GM12865 (cell line): Measurements from ENCODE around the gene ZNF678.

Experiments
- DNase-seq: peaks from one replicate; pipeline ENCODE4 v3.0.0; 2010; ENCODE audit warnings: low read depth
- H3K4me3 ChIP-seq: 2 replicates; pipeline ENCODE4 v1.5.1; 2011; ENCODE audit warnings: mild to moderate bottlenecking, low read depth, low read length, control low read depth
- TF ChIP-seq, protein P1 (sequence below): IDR thresholded peaks from 2 replicates; pipeline ENCODE4 v1.5.1; 2011; ENCODE audit warnings: low read length, control low read depth, low read depth, inconsistent platforms; ENCODE audit not compliant: insufficient read depth; ENCODE audit errors: missing control alignments

ZNF678 gene

GRCh38 chr1:227718932-227719331, 155.6 kb downstream of the ZNF678 start:
- H3K4me3 ChIP-seq: no peak overlapping the region
- TF ChIP-seq, protein P1, sequence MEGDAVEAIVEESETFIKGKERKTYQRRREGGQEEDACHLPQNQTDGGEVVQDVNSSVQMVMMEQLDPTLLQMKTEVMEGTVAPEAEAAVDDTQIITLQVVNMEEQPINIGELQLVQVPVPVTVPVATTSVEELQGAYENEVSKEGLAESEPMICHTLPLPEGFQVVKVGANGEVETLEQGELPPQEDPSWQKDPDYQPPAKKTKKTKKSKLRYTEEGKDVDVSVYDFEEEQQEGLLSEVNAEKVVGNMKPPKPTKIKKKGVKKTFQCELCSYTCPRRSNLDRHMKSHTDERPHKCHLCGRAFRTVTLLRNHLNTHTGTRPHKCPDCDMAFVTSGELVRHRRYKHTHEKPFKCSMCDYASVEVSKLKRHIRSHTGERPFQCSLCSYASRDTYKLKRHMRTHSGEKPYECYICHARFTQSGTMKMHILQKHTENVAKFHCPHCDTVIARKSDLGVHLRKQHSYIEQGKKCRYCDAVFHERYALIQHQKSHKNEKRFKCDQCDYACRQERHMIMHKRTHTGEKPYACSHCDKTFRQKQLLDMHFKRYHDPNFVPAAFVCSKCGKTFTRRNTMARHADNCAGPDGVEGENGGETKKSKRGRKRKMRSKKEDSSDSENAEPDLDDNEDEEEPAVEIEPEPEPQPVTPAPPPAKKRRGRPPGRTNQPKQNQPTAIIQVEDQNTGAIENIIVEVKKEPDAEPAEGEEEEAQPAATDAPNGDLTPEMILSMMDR: no peak
- no peak for DNase-seq

DNA sequence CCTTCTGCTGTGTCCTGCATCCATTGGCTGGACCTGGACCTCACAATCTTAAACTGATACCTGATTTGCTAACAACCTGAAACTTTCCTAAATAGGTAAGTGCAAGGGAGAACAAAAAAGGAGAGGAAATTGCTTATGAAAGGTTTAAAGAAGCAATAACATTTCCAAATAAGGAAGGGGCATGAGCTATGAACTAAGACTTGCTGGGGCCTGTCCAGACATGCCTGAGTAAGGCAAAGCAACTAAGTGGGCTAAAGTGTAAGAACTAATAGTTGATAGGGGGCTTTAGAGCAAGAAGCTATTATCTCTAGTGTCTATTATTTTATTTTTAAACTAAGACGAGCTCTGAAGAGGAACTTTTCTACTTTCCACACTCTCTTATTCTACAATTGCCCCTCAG, 160.1 kb downstream of the ZNF678 start:
- no peak for DNase-seq
- TF ChIP-seq, protein P1: no peak
- no peak overlapping the region for H3K4me3 ChIP-seq

GRCh38 chr1:227725046-227725445, 161.7 kb downstream of the ZNF678 start:
- DNase-seq: no peak

DNA sequence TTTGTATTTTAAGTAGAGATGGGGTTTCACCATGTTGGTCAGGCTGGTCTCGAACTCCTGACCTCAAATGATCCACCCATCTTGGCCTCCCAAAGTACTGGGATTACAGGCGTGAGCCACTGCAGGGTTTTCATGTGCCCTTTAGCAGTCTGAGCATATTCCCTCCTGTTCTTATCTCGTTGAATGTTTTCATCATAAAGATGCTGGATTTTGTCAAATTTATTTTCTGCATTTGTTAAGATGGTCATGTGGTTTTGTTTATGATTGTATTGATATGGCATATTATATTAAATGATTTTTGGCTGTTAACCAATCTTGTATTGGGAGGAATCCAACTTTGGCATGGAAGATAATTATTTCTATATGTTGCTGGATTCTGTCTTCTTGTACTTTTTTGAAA, 163.0 kb downstream of the ZNF678 start:
- TF ChIP-seq, protein P1: no peak
- no peak overlapping the region for H3K4me3 ChIP-seq
- DNase-seq: no peak

More at GRCh38 chr1:227725046-227725445, 161.7 kb downstream of the ZNF678 start:
- TF ChIP-seq, protein P1: no peak
- H3K4me3 ChIP-seq: no peak overlapping the region
